ENCODE measurements around the gene MAP3K9. TPM values are rescaled to one million over a fixed set of nuclear protein-coding genes. Genes with fewer than 3 reads are reported as not detected.

MAP3K9 gene
- total RNA-seq, 1 donor from 2014 or later: 0.96 TPM

DNA sequence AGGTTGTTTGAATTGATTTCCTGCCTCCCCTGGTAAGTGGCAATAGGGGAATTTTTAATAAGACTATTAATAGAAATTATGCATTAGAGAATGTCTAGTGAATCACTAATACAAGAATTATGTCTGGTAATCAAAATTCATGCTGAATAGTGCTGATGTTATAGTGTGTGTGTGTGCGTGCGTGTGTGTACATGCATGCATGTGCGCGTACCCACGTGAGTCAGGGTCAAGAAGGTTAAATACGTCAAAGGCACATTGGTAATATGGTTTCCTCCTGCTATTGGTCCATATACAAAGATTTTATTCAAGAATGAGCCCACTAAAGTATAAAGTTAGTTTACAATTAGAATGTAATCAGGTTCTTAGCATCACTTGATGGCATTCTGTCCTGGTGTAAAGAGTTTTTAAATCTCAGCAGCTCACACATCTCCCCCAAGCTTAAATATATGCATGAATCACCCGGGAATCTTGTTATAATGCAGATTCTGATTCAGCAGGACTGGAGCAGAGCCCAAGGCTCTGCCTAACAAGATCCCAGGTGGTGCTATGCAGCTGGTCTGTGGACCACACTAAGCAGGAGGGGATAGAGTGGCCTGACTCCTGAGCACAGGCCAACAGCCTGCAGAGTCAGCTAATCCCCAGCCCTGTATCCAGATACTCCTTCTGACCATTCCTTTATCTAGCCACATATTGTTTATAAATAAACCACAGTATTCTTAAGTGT lies 123.7 kb downstream of the MAP3K9 start:
- TF ChIP-seq, protein P1, sequence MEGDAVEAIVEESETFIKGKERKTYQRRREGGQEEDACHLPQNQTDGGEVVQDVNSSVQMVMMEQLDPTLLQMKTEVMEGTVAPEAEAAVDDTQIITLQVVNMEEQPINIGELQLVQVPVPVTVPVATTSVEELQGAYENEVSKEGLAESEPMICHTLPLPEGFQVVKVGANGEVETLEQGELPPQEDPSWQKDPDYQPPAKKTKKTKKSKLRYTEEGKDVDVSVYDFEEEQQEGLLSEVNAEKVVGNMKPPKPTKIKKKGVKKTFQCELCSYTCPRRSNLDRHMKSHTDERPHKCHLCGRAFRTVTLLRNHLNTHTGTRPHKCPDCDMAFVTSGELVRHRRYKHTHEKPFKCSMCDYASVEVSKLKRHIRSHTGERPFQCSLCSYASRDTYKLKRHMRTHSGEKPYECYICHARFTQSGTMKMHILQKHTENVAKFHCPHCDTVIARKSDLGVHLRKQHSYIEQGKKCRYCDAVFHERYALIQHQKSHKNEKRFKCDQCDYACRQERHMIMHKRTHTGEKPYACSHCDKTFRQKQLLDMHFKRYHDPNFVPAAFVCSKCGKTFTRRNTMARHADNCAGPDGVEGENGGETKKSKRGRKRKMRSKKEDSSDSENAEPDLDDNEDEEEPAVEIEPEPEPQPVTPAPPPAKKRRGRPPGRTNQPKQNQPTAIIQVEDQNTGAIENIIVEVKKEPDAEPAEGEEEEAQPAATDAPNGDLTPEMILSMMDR (IDR thresholded peaks at IDR 0.05): no peak
- DNase-seq (ENCODE audit: low spot score in 2 of 2): no peak
- Histone ChIP-seq H3K36me3 (no peaks in the 10 kb centered on the region), H3K27ac (no peak overlapping the region), H3K4me3 (no peak overlapping the region), H3K9me3 (no peaks in the 10 kb centered on the region), H3K4me1 (no peaks in the 10 kb centered on the region), H3K27me3 (no peaks in the 10 kb centered on the region)
- intact Hi-C loops (cut with DNase I): no loop called here

DNA sequence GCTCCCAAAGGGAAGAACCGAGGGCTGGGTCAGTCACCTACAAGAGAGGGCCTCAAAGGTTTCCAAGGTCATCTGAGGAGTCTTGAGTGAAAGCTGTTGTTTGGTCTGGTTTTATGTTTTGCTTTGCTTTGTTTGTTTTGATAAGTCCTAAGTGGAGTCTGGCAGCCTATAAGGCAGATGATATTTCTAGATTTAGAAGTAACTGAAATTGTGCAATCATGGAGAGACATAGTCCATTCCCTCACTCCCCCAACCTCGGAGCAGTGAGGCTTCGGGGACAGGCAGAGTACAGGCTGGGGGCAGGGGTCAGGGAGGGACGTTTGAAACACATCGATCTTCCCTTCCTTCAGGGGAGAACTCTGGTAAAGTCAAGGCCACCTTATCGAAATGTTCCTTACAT lies 125.3 kb downstream of the MAP3K9 start:
- H3K36me3 ChIP-seq: no peaks in the 10 kb centered on the region
- no peaks in the 10 kb centered on the region for H3K4me1 ChIP-seq
- TF ChIP-seq, protein P1 (IDR thresholded peaks at IDR 0.05): no peak
- no peaks in the 10 kb centered on the region for H3K27me3 ChIP-seq
- intact Hi-C loops (cut with DNase I): no loop called here
- no peak for DNase-seq (ENCODE audit: low spot score in 2 of 2)
- H3K9me3 ChIP-seq: no peaks in the 10 kb centered on the region
- H3K4me3 ChIP-seq: no peak overlapping the region
- H3K27ac ChIP-seq: no peak overlapping the region

DNA sequence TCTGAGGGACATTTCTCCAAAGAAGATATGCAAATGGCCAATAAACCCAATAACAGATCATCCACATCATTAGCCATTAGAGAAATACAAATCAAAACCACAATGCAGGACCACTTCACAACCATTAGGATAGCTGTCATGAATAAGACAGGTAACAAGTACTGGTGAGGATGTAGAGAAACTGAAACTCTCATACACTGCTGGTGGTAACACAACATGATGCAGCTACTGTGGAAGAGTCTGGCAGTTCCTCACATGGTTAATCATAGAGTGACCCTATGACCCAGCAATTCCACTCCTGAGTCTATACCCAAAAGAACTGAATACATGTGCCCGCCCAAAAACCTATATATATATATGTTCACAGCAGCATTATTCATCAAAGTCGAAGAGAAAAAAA lies 128.6 kb downstream of the MAP3K9 start:
- H3K27me3 ChIP-seq: no peaks in the 10 kb centered on the region
- intact Hi-C loops (cut with DNase I): no loop called here
- H3K4me1 ChIP-seq: no peaks in the 10 kb centered on the region
- H3K9me3 ChIP-seq: no peaks in the 10 kb centered on the region
- no peak overlapping the region for H3K27ac ChIP-seq
- TF ChIP-seq, protein P1 (IDR thresholded peaks at IDR 0.05): no peak
- H3K4me3 ChIP-seq: no peak overlapping the region
- DNase-seq (ENCODE audit: low spot score in 2 of 2): no peak
- H3K36me3 ChIP-seq: no peaks in the 10 kb centered on the region

- H3K27ac ChIP-seq: no peak overlapping the region
- H3K9me3 ChIP-seq: no peaks in the 10 kb centered on the region
- H3K4me3 ChIP-seq: no peak overlapping the region
- DNase-seq (ENCODE audit: low spot score in 2 of 2): no peak
- intact Hi-C loops (cut with DNase I): no loop called here
- peaks cover 0 to under 1% of the 10 kb centered on the region in 2 donors for H3K36me3 ChIP-seq
- H3K4me1 ChIP-seq: no peaks in the 10 kb centered on the region
- TF ChIP-seq, protein P1 (IDR thresholded peaks at IDR 0.05): no peak
- H3K27me3 ChIP-seq: no peaks in the 10 kb centered on the region
These were observed 132.0 kb downstream of the MAP3K9 start for GRCh38 chr14:70677341-70677740.

Other genes starting within 250 kb of the MAP3K9 start
- 38.0 TPM for gene MED6, start 208.9 kb downstream of the MAP3K9 start, total RNA-seq
- not detected for gene TTC9, start 167.6 kb downstream of the MAP3K9 start, total RNA-seq
- gene PCNX1, start 97.9 kb upstream of the MAP3K9 start, total RNA-seq: 73.1 TPM

Data from ascending aorta (tissue), 2 donors.